PC-9 (cell line): ENCODE data around the gene CIAO3. TPM values are rescaled to one million over a fixed set of nuclear protein-coding genes. Genes with fewer than 3 reads are reported as not detected.

Experiments
- BruUV-seq: library from RNA; stranded (reverse); fragments of 400-500 nt; replicated peaks from 2 replicates; lab custom pipeline; 2021; lab: Mats Ljungman, UMichigan
- CTCF ChIA-PET: fragments of 300-600 bp; sonication (Branson Sonifier 250); formaldehyde crosslinking; loops from one replicate; lab custom pipeline; 2022; ENCODE audit warnings: antibody characterized with exemption; lab: Charles Lee
- POLR2A ChIA-PET: fragments of 300-600 bp; sonication (Branson Sonifier 250); formaldehyde crosslinking; loops from one replicate; lab custom pipeline; 2022; ENCODE audit warnings: antibody characterized with exemption; ENCODE audit not compliant: unreplicated experiment; lab: Charles Lee
- DNase-seq, 2 experiments: peaks; one replicate each; pipeline versions ENCODE4 v3.0.0 to v3.0.0-alpha.2; 2015 to 2022; ENCODE audit warnings: mixed read lengths in 1 of 2
- H2AFZ ChIP-seq: fragments of 200-600 bp; sonication (generic); 2 replicates; pipeline ENCODE4 v1.8.1; 2017; ENCODE audit warnings: antibody characterized with exemption
- H3F3A ChIP-seq: fragments of 200-600 bp; sonication (generic); 2 replicates; pipeline ENCODE4 v1.8.1; 2017; ENCODE audit warnings: antibody characterized with exemption, mild to moderate bottlenecking, low read depth; ENCODE audit not compliant: insufficient read depth
- H3K27ac ChIP-seq: fragments of 200-600 bp; sonication (generic); 2 replicates; pipeline ENCODE4 v1.6.1; 2016; ENCODE audit warnings: mixed run types
- H3K27me3 ChIP-seq: fragments of 200-600 bp; sonication (generic); 2 replicates; pipeline ENCODE4 v1.6.1; 2016; ENCODE audit warnings: low read depth, mixed run types; ENCODE audit not compliant: insufficient read depth
- H3K36me3 ChIP-seq: fragments of 200-600 bp; sonication (generic); 2 replicates; pipeline ENCODE4 v1.6.1; 2016; ENCODE audit warnings: low read depth, mixed run types
- H3K4me1 ChIP-seq: fragments of 200-600 bp; sonication (generic); replicated peaks from 2 replicates; pipeline ENCODE4 v1.6.1; 2016; ENCODE audit warnings: mixed run types; ENCODE audit not compliant: insufficient read depth
- H3K4me2 ChIP-seq: fragments of 200-600 bp; sonication (generic); 2 replicates; pipeline ENCODE4 v1.6.1; 2017; ENCODE audit warnings: mixed run types
- H3K4me3 ChIP-seq: fragments of 200-600 bp; sonication (generic); 2 replicates; pipeline ENCODE4 v1.6.1; 2016; ENCODE audit warnings: mixed run types
- H3K79me2 ChIP-seq: fragments of 200-600 bp; sonication (generic); 2 replicates; pipeline ENCODE4 v1.6.1; 2017; ENCODE audit warnings: low read depth, mixed run types
- H3K9me2 ChIP-seq: fragments of 200-600 bp; sonication (generic); 2 replicates; pipeline ENCODE4 v1.8.1; 2017; ENCODE audit warnings: mild to moderate bottlenecking; ENCODE audit not compliant: insufficient read depth
- H3K9me3 ChIP-seq: fragments of 200-600 bp; sonication (generic); 2 replicates; pipeline ENCODE4 v1.8.1; 2016; ENCODE audit warnings: low read depth; ENCODE audit not compliant: insufficient read depth
- H4K20me1 ChIP-seq: fragments of 200-600 bp; sonication (generic); 2 replicates; pipeline ENCODE4 v1.8.1; 2017; ENCODE audit not compliant: insufficient read depth
- EZH2 ChIP-seq: fragments of 200-600 bp; sonication (generic); IDR thresholded peaks from 2 replicates; pipeline ENCODE4 v1.8.0; 2017; ENCODE audit warnings: antibody characterized with exemption, low read depth
- intact Hi-C: fragments of 100-400 bp; cut with micrococcal nuclease; formaldehyde crosslinking; loops from one replicate; pipeline ENCODE4 v1.10.0; 2022; ENCODE audit not compliant: unreplicated experiment
- total RNA-seq: library from RNA; stranded (reverse); gene quantifications from 2 replicates; pipeline ENCODE4 v1.2.3, GENCODE V29; 2021
- TF ChIP-seq, protein P1 (sequence below): fragments of 200-600 bp; sonication (generic); conservative IDR thresholded peaks from 2 replicates; pipeline ENCODE4 v1.6.1; 2017; ENCODE audit warnings: mixed run types, antibody characterized with exemption, mild to moderate bottlenecking, moderate library complexity

CIAO3 gene
- total RNA-seq, 1 experiment from 2014 or later: 44.2 TPM

DNA sequence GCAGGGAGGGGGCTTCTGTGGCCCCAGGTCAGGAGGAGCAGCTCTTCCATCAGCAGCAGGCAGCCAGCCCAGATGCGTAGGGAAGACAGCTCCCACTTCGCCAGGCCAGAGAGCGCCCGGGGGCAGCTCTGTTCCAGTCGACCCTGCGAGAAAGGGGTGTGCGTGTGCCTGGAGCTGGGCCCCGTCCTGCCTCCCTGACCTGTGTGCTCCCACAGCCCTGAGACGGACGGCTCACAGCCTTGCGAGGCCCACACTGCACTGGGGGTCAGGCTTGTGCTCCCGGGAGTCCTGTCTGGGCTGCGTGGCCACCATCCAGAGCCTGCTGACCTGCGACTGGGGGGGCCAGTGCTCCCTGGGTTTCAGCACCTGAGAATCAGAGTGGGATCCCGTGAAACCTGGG is 19.3 kb upstream of the CIAO3 start:
- H4K20me1 ChIP-seq: no peaks in the 10 kb centered on the region
- peaks cover 4% of the 10 kb centered on the region; the same call in 1 of the 2 replicates for H3F3A ChIP-seq
- TF ChIP-seq EZH2: no peak
- TF ChIP-seq, protein P1, sequence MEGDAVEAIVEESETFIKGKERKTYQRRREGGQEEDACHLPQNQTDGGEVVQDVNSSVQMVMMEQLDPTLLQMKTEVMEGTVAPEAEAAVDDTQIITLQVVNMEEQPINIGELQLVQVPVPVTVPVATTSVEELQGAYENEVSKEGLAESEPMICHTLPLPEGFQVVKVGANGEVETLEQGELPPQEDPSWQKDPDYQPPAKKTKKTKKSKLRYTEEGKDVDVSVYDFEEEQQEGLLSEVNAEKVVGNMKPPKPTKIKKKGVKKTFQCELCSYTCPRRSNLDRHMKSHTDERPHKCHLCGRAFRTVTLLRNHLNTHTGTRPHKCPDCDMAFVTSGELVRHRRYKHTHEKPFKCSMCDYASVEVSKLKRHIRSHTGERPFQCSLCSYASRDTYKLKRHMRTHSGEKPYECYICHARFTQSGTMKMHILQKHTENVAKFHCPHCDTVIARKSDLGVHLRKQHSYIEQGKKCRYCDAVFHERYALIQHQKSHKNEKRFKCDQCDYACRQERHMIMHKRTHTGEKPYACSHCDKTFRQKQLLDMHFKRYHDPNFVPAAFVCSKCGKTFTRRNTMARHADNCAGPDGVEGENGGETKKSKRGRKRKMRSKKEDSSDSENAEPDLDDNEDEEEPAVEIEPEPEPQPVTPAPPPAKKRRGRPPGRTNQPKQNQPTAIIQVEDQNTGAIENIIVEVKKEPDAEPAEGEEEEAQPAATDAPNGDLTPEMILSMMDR: no peak
- intact Hi-C loops: loop anchor here (2.0 kb wide), 2 partner anchors 17 to 19 kb away; partner anchors contain the start of gene CIAO3
- BruUV-seq: no TSS peak
- H3K27me3 ChIP-seq: no peaks in the 10 kb centered on the region
- H3K4me3 ChIP-seq: no peak overlapping the region
- CTCF ChIA-PET: interaction anchor here (2.1 kb wide), 1 partner anchor 48 kb away, joined by 7 read pairs; no protein-coding TSS in a partner anchor
- H2AFZ ChIP-seq: no peak overlapping the region
- H3K9me2 ChIP-seq: no peaks in the 10 kb centered on the region
- H3K9me3 ChIP-seq: no peaks in the 10 kb centered on the region
- POLR2A ChIA-PET: interaction anchor here (0.5 to 1.7 kb wide), 5 partner anchors 9 to 209 kb away, joined by 3 to 41 read pairs (median 4); partner anchors contain the start of genes ANTKMT, CHTF18 and RPUSD1
- H3K27ac ChIP-seq: no peak overlapping the region
- H3K4me1 ChIP-seq: peaks cover 16% of the 10 kb centered on the region
- peak overlapping the region; percentile 51; the same call in 1 of the 2 replicates for H3K4me2 ChIP-seq
- no peak for DNase-seq
- no peaks in the 10 kb centered on the region for H3K36me3 ChIP-seq
- H3K79me2 ChIP-seq: no peaks in the 10 kb centered on the region

DNA sequence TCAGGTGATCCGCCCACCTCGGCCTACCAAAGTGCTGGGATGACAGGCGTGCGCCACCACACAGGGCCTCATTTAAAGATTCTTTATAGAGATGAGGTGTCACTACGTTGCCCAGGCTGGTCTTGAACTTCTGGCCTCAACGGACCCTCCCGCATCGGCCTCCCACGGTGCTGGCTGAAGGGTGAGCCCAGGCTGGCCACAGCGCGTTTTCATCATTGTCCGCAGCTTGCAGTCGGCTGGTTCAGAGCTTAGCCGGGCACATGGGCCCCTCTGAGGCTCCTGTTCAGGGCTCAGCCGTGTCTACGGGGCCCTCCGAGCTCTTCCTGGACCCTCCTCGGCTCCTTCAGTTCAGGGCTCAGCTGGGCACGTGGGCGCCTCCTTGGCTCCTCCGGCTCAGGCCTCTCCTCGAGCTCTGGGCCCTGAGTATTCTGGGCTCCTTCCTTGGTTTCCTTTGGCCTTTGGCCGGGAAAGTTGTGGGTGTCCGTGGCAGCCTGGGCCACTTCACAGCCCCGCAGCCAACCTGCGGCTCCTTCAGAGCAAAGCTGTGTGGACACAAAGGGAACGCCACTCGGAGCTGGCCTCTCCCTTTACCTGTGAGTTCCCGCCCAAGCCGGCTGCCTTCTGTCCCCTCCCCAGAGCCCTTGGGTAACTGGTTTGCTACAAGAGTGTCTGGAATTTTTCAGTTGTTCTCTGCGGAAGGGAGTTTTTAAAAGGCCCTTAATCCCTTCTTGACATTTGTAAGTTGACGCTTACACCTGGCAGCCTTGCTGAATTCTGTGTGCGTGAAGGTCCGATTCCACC is 18.5 kb upstream of the CIAO3 start:
- Histone ChIP-seq H3K9me2 (no peaks in the 10 kb centered on the region), H3K9me3 (no peaks in the 10 kb centered on the region), H3K4me2 (no peak overlapping the region), H3K79me2 (no peaks in the 10 kb centered on the region), H2AFZ (no peak overlapping the region), H3K27me3 (no peaks in the 10 kb centered on the region), H3F3A (peaks cover 4% of the 10 kb centered on the region; the same call in 1 of the 2 replicates), H3K4me1 (peaks cover 16% of the 10 kb centered on the region), H3K4me3 (no peak overlapping the region), H3K27ac (no peak overlapping the region), H4K20me1 (no peaks in the 10 kb centered on the region), H3K36me3 (no peaks in the 10 kb centered on the region)
- CTCF ChIA-PET: interaction anchor here (0.6 to 2.1 kb wide), 2 partner anchors 43 to 47 kb away, joined by 3 to 7 read pairs; no protein-coding TSS in a partner anchor
- BruUV-seq: TSS peak; percentile 58
- intact Hi-C loops: no loop called here
- peak in 1 of 2 experiments; percentile 77 for DNase-seq
- POLR2A ChIA-PET: interaction anchor here (0.6 to 1.7 kb wide), 3 partner anchors 10 to 86 kb away, joined by 3 to 41 read pairs (median 9); partner anchors contain the start of genes CHTF18 and RPUSD1
- TF ChIP-seq EZH2: no peak
- TF ChIP-seq, protein P1: no peak

- no peaks in the 10 kb centered on the region for H3K27me3 ChIP-seq
- CTCF ChIA-PET: no interaction called here
- H3K4me2 ChIP-seq: no peak overlapping the region
- H3F3A ChIP-seq: peaks cover 4% of the 10 kb centered on the region; the same call in 1 of the 2 replicates
- H4K20me1 ChIP-seq: no peaks in the 10 kb centered on the region; the same call in 1 of the 2 replicates
- POLR2A ChIA-PET: no interaction called here
- TF ChIP-seq, protein P1: no peak
- no peaks in the 10 kb centered on the region for H3K79me2 ChIP-seq
- no peaks in the 10 kb centered on the region for H3K9me2 ChIP-seq
- H3K27ac ChIP-seq: no peak overlapping the region
- no peak overlapping the region for H2AFZ ChIP-seq
- no peaks in the 10 kb centered on the region for H3K9me3 ChIP-seq
- no peaks in the 10 kb centered on the region for H3K36me3 ChIP-seq
- H3K4me3 ChIP-seq: no peak overlapping the region
- no TSS peak for BruUV-seq
- no peak for DNase-seq
- intact Hi-C loops: no loop called here
- H3K4me1 ChIP-seq: peaks cover 14% of the 10 kb centered on the region
These were observed 15.6 kb upstream of the CIAO3 start for GRCh38 chr16:756428-756827.
